Lower leg skin (tissue), 3 donors: ENCODE measurements around the gene CRACR2B.

Experiments used
- CTCF ChIP-seq, 3 donors: fragments of 450-650 bp; IDR thresholded peaks; one replicate each; pipeline ENCODE4 v1.5.1; 2016; ENCODE audit warnings: antibody characterized with exemption in 3 of 3, mild to moderate bottlenecking in 3 of 3, moderate library complexity in 2 of 3
- POLR2A ChIP-seq, 2 donors: fragments of 450-650 bp; IDR thresholded peaks; one replicate each; pipeline ENCODE4 v1.6.1; 2016 to 2017; ENCODE audit warnings: antibody characterized with exemption in 2 of 2, mild to moderate bottlenecking in 1 of 2, moderate library complexity in 1 of 2

DNA sequence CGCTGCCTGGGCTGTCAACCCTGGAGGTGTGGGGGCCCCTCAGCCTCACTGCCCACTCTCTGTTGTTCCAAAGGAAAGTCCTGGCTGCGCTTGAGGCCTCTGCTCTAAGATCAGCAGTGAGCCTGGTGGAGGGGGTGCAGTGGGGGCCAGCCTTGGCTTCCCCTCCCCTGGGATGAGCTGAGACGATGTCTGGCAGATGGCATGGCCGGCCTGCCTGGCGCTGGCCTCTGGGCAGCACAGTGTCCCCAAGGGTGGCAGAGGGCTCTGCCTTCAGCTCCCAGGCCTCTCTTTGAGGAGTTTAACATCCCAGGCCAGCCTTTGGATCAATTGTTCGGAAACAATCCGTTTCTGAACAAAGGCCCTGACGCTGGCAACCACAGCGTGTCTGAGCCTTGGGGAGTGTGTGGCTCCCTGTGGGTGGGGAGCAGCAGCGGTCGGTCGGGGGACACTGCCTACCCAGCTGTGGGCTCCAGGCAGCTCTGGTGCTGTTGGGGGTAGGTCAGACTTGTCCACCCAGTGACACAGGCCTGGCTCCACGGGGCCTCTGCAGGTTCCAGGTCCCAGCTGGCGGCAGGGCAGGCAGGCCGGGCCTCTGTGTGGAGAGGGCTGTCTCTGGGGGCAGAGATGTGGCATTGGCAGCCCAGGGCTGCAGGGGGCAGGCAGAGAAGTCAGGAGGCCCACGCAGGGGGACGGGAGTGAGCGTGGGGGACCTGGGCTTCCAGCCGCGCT is 27.0 kb downstream of the CRACR2B start:
- TF ChIP-seq CTCF (IDR thresholded peaks at IDR 0.05) (no peak), POLR2A (IDR thresholded peaks at IDR 0.05) (no peak)
